Skin epidermis (tissue), 12 donors: ENCODE results near the gene ATF7IP2.
A peak's percentile ranks its signal among the peaks of the same experiment; 100 is the strongest.
"Not testable (repeated sequence)": the region's sequence is repeated elsewhere in the genome, so short reads cannot be mapped to it uniquely, and the experiment has no call there.

Source experiments
- H3K27ac ChIP-seq, 21 experiments: fragments of 200-600 bp; sonication (generic) in 11 of 21; one replicate each; pipeline ENCODE4 v1.5.0; 2020; ENCODE audit warnings: mild to moderate bottlenecking in 3 of 21, inconsistent platforms in 2 of 21, moderate library complexity in 2 of 21
- H3K4me3 ChIP-seq, 7 experiments: fragments of 200-600 bp; sonication (generic) in 2 of 7; one replicate each; pipeline ENCODE4 v1.5.0; 2020; ENCODE audit warnings: inconsistent platforms in 2 of 7, mild to moderate bottlenecking in 2 of 7, moderate library complexity in 1 of 7

Gene ATF7IP2

DNA sequence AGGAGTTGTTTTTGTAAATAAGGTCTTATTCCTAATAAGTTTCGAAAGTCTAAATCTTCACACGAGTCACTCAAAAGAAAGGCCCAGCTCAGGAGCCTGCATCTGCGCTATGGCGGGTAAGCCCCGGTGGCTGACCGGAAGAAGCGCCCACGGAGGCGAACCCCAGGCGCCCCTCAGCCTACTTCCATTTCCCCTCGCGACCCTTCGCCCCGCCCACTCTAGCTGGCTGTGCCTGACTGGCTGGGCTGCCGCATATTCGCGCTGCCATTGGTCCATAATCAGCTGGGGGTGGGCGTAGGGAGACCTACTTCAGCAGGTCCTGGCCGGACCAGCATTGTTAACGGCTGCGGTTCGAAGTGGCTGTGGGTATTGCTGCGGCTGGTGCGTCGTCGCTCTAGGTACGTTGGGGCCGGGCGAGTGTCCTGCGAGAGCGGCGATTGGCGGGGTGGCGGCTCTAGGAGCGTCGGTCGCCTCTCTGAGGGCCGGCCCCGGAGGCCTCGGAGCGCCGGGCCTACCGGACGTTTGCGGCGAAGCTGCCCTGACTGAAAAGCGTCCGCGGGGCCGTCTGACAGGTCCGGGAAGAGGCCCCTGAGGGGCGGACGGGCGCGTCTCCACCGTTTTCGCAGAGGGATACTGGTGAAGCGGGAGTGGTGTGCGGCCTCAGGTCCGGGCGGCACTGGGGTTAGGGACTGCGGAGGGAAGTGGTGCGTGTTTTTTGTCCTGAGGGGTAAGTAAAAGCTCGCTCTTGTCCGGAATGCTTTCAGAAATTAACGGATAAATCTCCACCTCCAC is at the start of gene ATF7IP2:
TSS of gene ATF7IP2 (plus strand) at position 337 of the 792 bp plus-strand sequence. CDS start 44,560 bp downstream, outside the sequence.
- Histone ChIP-seq H3K4me3 (peak within 1 kb of the TSS; percentile 44 to 62 (median 58)), H3K27ac (peak within 1 kb of the TSS; percentile 9 to 81 (median 69))

DNA sequence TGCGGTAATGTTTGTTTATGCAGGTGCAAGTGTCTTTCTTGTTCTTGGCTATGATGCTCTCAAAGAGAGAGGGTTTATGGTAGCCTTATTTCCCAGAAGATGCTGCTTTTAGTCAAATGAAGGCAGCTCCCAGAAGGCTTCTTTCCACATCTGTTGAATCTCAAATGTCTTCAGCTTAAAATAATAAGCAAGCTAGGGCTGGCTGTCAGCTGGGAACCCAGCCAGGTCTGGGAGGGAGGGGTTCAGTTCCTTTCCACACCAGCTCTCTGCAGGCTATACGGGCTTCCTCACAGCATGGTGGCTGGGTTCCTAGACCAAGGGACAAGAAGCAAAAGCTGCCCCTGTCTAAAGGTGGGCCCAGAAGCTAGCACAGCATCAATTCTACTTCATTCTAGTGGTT is 47.4 kb upstream of the ATF7IP2 start:
- Histone ChIP-seq H3K27ac (no peak overlapping the region), H3K4me3 (no peak overlapping the region)

- Histone ChIP-seq H3K4me3 (no peak overlapping the region), H3K27ac (no peak overlapping the region)
These were observed 45.8 kb upstream of the ATF7IP2 start for GRCh38 chr16:10339777-10340732.

DNA sequence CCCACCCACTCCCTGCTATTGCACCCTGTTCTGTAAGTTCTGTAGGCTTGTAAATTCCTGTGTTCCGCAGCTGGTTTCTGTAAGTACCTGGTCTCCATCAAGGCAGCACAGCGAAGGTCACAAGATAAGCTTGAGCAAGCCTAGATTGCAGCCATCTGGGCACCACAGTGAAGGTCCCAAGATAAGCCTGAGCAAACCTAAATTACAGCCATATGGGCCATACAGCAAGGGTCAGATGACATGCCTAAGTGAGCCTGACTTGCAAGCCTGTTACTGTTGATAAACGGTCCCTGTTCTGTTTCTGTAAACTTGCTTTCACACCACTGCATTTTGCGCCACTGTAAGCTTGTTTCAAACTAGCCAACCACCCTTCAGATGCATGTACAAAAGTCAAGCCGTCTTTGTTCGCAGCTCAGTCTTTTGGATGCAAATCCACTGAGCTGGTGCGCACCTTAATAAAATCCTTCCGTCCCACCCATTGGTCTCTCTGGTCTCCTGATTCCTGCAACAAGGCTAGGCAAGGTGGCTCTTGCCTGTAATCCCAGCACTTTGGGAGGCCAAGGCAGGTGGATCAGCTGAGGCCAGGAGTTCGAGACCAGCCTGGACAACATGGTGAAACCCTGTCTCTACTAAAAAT is 42.6 kb upstream of the ATF7IP2 start:
- Histone ChIP-seq H3K27ac (no peak overlapping the region), H3K4me3 (no peak overlapping the region)

DNA sequence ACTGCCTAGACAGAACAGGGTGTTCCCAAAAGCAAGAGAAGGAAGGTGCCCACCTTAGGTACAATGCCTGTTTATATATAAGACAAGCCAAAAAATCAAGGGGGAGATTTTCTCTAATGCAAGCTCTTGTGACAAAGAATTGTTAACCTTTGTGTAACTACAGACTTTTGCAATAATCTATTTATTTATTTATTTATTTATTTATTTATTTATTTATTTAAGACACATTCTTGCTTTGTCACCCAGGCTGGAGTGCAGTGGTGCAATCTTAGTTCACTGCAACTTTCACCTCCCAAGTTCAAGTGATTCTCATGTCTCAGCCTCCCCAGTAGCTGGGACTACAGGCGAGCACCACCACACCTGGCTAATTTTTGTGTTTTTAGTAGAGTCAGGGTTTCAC is 41.2 kb upstream of the ATF7IP2 start:
- H3K4me3 ChIP-seq, H3K27ac ChIP-seq: not testable (repeated sequence)

GRCh38 chr16:10345629-10346028 is 40.2 kb upstream of the ATF7IP2 start:
- Histone ChIP-seq H3K27ac (no peak overlapping the region), H3K4me3 (no peak overlapping the region)

GRCh38 chr16:10349851-10350250 is 36.0 kb upstream of the ATF7IP2 start:
- H3K27ac ChIP-seq: no peak overlapping the region
- H3K4me3 ChIP-seq: no peak overlapping the region

- H3K27ac ChIP-seq: no peak overlapping the region
- no peak overlapping the region for H3K4me3 ChIP-seq
These were observed 33.6 kb upstream of the ATF7IP2 start for GRCh38 chr16:10352262-10352661.

DNA sequence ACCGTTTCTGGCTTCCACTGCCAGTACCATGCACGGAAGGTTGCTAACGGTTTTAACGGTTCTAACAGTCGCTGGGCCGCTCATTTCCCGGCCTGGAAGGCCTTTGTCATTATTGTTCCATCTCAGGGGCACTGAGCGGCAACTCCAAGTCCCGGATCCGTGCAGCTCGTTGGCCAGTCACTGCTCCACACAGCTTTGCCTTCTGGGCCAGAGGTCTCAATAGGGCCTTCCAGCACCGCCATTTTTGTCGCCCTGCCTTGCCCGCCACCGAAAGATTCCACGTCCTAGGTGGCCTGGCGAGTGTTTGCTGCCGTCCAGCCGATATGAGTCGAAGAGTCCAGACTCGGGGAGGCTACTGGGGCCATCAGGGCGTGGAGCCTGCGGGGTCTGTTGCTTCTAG is 30.3 kb upstream of the ATF7IP2 start:
- Histone ChIP-seq H3K4me3 (no peak overlapping the region), H3K27ac (no peak overlapping the region)

DNA sequence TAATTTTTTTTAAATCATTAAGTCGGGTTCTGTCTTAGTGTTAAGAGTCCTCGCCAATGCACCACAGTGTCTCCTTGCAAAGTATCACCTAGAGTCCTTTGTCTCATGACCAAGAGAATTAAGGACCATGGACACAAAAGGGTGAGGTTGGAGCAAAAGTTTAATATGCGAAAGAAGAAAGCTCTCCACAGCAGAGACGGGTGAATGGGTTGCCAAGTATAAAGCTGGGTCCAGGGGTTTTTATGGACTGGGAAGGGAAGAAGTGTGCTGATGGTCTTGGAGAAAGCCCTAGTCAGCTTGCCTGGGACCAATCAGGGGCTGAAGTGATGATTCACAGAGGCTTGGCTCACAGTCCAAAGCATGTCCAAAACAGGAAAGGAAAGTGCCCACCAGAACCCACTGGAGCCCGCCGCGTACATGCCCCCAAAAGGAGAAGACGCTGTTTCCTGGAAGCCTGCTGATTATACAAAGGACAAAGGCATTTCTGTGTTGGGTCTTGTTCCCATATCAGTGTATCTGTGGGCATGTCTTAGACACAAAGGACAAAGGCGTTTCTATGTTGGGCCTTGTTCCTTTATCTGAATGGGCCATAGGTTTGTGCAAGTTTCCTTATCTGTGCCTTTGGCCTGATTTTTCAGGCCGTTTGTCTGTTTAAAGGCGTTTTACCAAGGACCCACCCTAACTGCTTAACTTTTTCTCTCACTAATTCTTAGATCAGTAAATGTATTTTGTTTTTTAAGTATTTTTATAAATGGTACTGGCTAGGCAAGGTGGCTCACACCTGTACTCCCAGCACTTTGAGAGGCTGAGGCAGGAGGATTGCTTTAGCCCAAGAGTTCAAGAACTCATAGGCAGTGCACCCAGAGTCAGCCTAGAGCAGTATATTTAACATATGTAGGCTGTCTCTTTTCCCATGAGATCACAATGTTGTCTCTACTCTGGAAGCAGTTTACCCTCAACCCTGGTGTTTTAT is 28.7 kb upstream of the ATF7IP2 start:
- no peak overlapping the region for H3K27ac ChIP-seq
- H3K4me3 ChIP-seq: no peak overlapping the region

GRCh38 chr16:10361747-10362076 is 24.1 kb upstream of the ATF7IP2 start:
- not testable (repeated sequence) for H3K27ac ChIP-seq, H3K4me3 ChIP-seq

DNA sequence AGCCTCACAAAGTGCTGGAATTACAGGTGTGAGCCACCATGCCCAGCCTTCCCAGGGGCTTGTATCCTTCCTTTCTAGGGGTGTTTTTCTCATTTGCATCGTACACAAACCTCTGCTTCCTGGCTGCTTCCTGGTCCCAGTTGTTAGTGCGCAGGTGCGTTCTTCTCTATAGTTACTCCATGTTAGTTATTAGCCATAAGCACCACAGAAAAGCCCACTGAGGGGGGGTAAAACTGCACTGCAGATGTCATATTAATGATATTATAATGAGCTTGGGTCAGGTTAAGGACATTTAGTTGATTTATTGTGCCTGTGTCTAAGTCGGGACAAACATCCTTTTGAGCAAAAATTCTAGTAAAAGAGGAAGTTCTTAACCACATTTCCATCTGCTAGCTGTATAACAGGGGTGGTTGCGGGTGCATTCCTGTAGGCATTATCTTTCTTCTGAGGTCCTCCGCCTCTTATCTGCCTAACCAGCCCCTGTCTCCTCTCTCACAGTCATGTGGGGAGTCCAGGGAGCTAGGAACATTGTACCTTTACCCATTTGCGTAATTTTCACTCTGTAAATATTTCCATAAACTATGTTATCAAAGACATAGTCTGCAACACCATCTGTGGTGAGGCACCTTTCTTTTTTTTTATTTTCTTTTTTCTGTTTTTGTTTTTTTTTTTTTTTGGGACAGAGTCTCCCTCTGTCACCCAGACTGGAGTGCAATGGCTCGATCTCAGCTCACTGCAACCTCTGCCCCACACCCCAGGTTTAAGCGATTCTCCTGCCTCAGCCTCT is 23.6 kb upstream of the ATF7IP2 start:
- Histone ChIP-seq H3K27ac (no peak overlapping the region), H3K4me3 (no peak overlapping the region)

GRCh38 chr16:10362864-10363197 is 23.0 kb upstream of the ATF7IP2 start:
- not testable (repeated sequence) for H3K4me3 ChIP-seq, H3K27ac ChIP-seq

DNA sequence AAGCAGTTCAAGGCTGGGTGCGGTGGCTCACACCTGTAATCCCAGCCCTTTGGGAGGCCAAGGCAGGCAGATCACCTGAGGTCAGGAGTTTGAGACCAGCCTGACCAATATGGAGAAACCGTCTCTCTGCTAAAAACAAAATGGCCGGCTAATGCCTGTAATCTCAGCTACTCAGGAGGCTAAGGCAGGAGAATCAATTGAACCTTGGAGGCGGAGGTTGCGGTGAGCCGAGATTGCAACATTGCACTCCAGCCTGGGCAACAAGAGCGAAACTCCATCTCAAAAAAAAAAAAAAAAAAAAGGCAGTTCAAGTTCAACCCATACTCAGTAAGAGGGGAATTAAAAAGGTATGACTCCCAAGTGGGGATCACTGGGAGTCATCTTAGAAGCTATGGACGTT is 19.2 kb upstream of the ATF7IP2 start:
- not testable (repeated sequence) for H3K27ac ChIP-seq, H3K4me3 ChIP-seq

DNA sequence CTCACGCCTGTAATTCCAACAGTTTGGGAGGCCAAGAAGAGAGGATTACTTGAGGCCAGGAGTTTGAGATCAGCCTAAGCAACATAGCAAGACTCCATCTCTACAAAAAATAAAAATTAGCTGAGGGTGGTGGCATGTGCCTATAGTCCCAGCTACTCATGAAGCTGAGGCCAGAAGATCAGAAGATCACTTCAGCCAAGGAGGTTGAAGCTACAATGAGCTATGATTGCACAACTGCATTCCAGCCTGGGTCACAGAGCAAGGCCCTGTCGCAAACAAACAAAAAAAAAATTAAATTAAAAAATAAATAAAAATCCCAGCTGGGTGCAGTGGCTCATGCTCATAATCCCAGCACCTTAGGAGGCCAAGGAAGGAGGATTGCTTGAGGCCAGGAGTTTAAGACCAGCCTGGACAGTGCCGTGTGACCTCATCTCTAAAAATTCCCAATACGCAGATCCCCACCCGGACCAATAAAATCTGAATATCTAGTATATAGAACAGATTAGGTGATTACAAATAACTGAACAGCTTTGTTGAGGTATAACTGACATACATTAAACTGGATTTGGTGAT is 18.2 kb upstream of the ATF7IP2 start:
- H3K27ac ChIP-seq: no peak overlapping the region
- no peak overlapping the region for H3K4me3 ChIP-seq

DNA sequence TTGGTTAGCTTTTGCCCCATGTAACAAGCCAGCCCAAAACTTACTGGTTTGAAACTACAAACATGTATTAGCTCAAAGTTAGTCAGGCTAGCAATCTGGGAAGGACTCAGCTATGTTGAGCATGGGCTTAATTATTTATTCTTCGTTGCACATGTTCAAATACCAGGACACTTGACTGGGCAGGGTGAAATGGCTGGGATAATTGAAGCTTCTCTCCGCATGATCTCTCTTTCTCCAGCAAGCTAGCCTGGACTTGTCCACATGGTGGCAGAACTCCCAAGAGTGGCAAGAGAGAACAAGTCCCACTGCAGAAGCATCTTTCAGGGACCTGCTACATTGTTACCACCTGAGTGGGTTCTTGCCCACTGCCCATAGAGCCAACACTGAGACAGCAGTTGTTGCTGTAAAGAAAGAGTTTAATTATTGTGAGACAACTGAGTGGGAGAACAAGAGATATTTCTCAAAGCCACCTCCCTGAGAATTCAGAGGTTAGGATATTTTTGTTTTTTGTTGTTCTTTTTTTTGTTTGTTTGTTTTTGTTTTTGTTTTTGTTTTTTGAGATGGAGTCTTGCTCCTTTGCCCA is 16.8 kb upstream of the ATF7IP2 start:
- Histone ChIP-seq H3K27ac (no peak overlapping the region), H3K4me3 (no peak overlapping the region)

DNA sequence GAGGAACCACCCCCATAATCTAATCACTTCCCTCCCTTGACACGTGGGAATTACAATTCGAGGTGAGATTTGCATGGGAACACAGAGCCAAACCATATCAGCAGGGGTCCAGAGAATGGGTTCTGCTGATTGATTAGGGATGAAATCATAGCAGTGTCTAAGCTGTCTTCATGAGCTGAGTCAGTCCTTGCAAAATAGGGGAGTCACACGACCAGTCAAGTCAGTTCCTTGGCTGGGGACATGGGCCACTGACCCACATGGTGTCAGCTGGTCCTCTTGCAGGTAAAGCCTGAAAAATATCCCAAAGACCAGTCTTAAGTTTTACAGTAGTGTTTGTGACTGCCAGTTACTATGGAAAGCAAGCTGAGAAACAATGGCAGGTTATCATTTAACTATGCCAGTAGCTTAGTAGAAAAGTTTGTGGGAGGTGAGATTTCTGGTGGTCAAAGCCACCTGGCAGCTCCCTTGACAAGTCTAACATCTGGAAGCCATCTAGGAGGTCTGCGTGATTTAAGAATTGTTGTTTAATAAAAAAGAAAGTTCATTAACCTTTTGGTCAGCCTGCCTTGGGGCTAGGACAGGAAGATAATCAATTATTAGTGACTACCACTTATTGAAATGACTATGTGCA is 15.7 kb upstream of the ATF7IP2 start:
- H3K4me3 ChIP-seq: no peak overlapping the region
- H3K27ac ChIP-seq: no peak overlapping the region

DNA sequence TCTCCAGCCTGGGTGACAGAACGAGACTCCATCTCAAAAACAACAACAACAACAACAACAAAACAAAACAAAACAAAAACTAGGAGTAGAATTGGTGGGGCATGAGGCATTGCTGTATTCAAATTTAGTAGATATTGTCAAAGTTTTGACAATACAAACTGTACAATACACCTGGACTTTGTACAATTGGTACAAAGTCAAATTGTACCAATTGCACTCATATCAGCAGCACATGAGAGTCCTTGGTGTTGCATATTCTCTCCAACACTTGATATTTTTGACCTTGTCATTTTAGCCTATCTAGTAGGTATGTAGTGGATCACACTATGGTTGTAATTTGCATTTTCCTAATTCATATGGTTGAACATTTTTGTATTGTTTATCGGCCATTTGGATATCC is 14.3 kb upstream of the ATF7IP2 start:
- no peak overlapping the region for H3K27ac ChIP-seq

More for the DNA sequence above, 14.3 kb upstream of the ATF7IP2 start:
- H3K4me3 ChIP-seq: no peak overlapping the region
